Duodenal mucosa (tissue), 2 donors: Measurements from ENCODE around the gene SCN5A.

Experiments used
- H3K27ac ChIP-seq: one replicate; pipeline ENCODE4 v1.7.0; 2013; ENCODE audit warnings: low read depth, low read length
- H3K27me3 ChIP-seq, 2 donors: one replicate each; pipeline ENCODE4 v1.7.0; 2013; ENCODE audit warnings: low read length in 2 of 2, control low read depth in 1 of 2; ENCODE audit not compliant: insufficient read depth in 2 of 2, control insufficient read depth in 1 of 2
- H3K36me3 ChIP-seq, 2 donors: one replicate each; pipeline ENCODE4 v1.7.0; 2013; ENCODE audit warnings: low read length in 2 of 2, control low read depth in 1 of 2; ENCODE audit not compliant: insufficient read depth in 2 of 2, control insufficient read depth in 1 of 2
- H3K4me1 ChIP-seq, 2 donors: one replicate each; pipeline ENCODE4 v1.7.0; 2013; ENCODE audit warnings: low read length in 2 of 2, control low read depth in 1 of 2; ENCODE audit not compliant: insufficient read depth in 2 of 2, control insufficient read depth in 1 of 2
- H3K4me3 ChIP-seq, 2 donors: one replicate each; pipeline ENCODE4 v1.7.0; 2013; ENCODE audit warnings: low read length in 2 of 2, low read depth in 1 of 2
- H3K9ac ChIP-seq, 2 donors: one replicate each; pipeline ENCODE4 v1.7.0; 2013; ENCODE audit warnings: low read length in 2 of 2, low read depth in 1 of 2
- H3K9me3 ChIP-seq, 2 donors: one replicate each; pipeline ENCODE4 v1.7.0; 2013; ENCODE audit warnings: low read length in 2 of 2, control low read depth in 1 of 2; ENCODE audit not compliant: control insufficient read depth in 1 of 2

The SCN5A gene

DNA sequence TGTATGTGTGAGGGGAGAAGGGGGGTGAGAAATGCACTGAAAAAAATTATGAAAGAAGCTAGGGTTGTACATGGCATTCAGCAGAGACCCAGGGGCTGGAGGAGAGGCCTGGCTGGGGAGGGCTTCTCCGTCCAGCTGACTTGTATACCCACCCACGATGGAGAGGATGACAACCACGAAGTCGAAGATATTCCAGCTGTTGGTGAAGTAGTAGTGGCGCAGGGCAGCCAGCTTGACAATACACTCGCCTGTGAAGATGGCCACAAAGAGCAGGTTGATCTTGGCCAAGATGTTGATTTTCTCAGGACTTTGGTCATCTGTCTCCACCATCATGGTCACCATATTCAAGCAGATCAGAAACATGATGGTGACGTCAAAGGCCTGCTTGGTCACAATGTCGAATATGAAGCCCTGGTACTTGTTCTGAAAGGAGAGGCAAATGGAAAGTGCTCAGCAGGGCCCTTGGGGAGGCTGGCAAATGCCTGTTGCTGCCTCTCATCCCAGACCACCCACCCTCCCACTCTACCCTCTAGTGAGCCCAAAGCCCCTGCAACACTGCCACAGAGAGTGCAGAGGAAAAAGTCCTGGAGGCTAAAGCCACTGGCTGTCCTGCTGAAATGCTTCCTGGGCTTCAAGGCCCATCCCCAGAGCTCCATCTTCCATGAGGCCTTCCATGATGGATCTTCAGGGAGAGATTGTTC, 95.2 kb downstream of the SCN5A start:
- no peak overlapping the region for H3K27ac ChIP-seq
- H3K9me3 ChIP-seq = no peaks in the 10 kb centered on the region
- H3K4me1 ChIP-seq = no peaks in the 10 kb centered on the region
- no peaks in the 10 kb centered on the region for H3K36me3 ChIP-seq
- no peaks in the 10 kb centered on the region for H3K27me3 ChIP-seq
- H3K9ac ChIP-seq = no peak overlapping the region
- H3K4me3 ChIP-seq = no peak overlapping the region

GRCh38 chr3:38553071-38553470, 96.4 kb downstream of the SCN5A start:
- Histone ChIP-seq H3K4me3 (no peak overlapping the region), H3K4me1 (no peaks in the 10 kb centered on the region), H3K36me3 (no peaks in the 10 kb centered on the region), H3K27ac (no peak overlapping the region), H3K9ac (no peak overlapping the region), H3K9me3 (no peaks in the 10 kb centered on the region), H3K27me3 (no peaks in the 10 kb centered on the region)

DNA sequence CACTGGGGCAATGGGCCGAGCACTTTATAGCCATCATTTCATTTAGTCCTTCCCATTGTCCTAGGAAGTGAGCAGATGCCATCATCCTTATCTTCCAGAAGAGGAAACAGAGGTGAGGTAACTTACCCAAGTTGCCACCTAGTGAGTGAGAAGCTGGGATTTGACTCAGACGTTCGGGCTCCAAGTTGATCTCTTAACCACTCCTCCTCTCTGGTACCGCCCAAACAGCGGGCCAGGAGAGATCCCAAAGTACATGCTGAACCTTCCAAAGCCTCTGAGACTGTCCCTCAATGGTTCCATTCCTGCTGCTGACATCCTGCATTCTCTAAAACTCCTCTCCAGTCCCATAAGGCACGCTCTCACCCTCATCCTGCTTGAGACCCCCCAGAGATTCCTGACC, 97.1 kb downstream of the SCN5A start:
- Histone ChIP-seq H3K27ac (no peak overlapping the region), H3K36me3 (no peaks in the 10 kb centered on the region), H3K27me3 (no peaks in the 10 kb centered on the region), H3K9me3 (no peaks in the 10 kb centered on the region), H3K4me1 (no peaks in the 10 kb centered on the region), H3K4me3 (no peak overlapping the region), H3K9ac (no peak overlapping the region)

DNA sequence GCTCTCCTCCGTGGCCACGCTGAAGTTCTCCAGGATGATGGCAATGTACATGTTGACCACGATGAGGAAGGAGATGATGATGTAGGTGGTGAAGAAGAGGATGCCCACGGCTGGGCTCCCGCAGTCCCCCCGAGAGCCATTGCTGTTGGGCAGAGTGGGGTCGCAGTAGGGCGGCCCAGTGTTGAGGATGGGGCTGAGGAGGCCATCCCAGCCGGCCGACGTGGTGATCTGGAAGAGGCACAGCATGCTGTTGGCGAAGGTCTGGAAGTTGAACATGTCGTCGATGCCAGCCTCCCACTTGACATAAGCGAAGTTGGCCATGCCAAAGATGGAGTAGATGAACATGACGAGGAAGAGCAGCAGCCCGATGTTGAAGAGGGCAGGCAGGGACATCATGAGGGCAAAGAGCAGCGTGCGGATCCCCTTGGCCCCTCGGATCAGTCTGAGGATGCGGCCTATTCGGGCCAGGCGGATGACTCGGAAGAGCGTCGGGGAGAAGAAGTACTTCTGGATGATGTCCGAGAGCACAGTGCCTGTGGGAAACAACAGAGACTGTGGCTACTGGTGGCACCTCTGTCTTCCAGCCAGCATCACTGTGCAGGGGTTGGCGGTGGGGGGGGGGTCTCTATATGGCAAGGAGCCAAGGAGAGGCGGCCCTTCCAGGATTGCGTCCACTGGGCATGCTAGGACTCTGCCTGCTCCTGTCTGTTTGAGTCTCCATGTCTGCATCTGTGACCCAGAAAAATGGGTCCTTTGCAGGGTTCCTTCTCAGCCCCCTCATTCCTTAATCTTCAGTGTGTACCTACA, 98.3 kb downstream of the SCN5A start:
- Histone ChIP-seq H3K4me3 (no peak overlapping the region), H3K36me3 (no peaks in the 10 kb centered on the region), H3K4me1 (no peaks in the 10 kb centered on the region), H3K27me3 (no peaks in the 10 kb centered on the region), H3K9me3 (no peaks in the 10 kb centered on the region), H3K9ac (no peak overlapping the region), H3K27ac (no peak overlapping the region)

- no peaks in the 10 kb centered on the region for H3K36me3 ChIP-seq
- no peak overlapping the region for H3K9ac ChIP-seq
- no peaks in the 10 kb centered on the region for H3K9me3 ChIP-seq
- no peak overlapping the region for H3K4me3 ChIP-seq
- H3K4me1 ChIP-seq = no peaks in the 10 kb centered on the region
- no peaks in the 10 kb centered on the region for H3K27me3 ChIP-seq
- no peak overlapping the region for H3K27ac ChIP-seq
Observed at GRCh38 chr3:38549957-38550840, 99.3 kb downstream of the SCN5A start.

GRCh38 chr3:38549486-38549885, 100.0 kb downstream of the SCN5A start:
- Histone ChIP-seq H3K4me1 (no peaks in the 10 kb centered on the region), H3K27me3 (no peaks in the 10 kb centered on the region), H3K9ac (no peak overlapping the region), H3K36me3 (no peaks in the 10 kb centered on the region), H3K4me3 (no peak overlapping the region), H3K27ac (no peak overlapping the region), H3K9me3 (no peaks in the 10 kb centered on the region)

- Histone ChIP-seq H3K4me3 (no peak overlapping the region), H3K27me3 (no peaks in the 10 kb centered on the region), H3K27ac (no peak overlapping the region), H3K36me3 (no peaks in the 10 kb centered on the region), H3K4me1 (no peaks in the 10 kb centered on the region), H3K9me3 (no peaks in the 10 kb centered on the region), H3K9ac (no peak overlapping the region)
Observed at GRCh38 chr3:38549082-38549481, 100.4 kb downstream of the SCN5A start.

GRCh38 chr3:38548154-38548931, 101.1 kb downstream of the SCN5A start:
- H3K4me1 ChIP-seq = no peaks in the 10 kb centered on the region
- H3K27ac ChIP-seq = no peak overlapping the region
- no peak overlapping the region for H3K4me3 ChIP-seq
- H3K9me3 ChIP-seq = no peaks in the 10 kb centered on the region
- no peaks in the 10 kb centered on the region for H3K36me3 ChIP-seq
- no peak overlapping the region for H3K9ac ChIP-seq
- no peaks in the 10 kb centered on the region for H3K27me3 ChIP-seq

DNA sequence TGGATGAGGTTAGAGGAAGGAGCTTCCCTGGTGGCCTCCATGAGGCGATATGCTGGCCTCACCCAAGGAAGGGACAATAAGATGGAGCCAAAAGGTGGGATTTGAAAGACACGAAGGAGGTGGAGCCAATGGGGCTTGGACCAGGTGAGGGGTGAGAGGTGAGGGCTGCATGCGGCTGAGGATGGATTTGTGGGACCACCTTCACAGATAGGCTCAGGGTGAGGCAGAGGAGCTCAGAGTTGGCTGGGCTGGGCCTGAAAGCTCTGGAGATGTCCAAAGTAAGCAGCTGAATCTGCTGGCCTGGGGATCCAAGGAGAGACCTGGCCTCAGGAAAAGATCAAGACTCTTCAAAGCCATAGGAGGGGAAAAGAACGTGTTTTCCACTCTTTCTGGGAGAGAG, 103.5 kb downstream of the SCN5A start:
- H3K36me3 ChIP-seq = no peaks in the 10 kb centered on the region
- H3K4me1 ChIP-seq = no peaks in the 10 kb centered on the region
- no peak overlapping the region for H3K27ac ChIP-seq
- H3K4me3 ChIP-seq = no peak overlapping the region
- no peaks in the 10 kb centered on the region for H3K27me3 ChIP-seq
- no peak overlapping the region for H3K9ac ChIP-seq
- no peaks in the 10 kb centered on the region for H3K9me3 ChIP-seq
